Superior temporal gyrus (tissue), 1 donor: Measurements from ENCODE around the gene KDELR1.
"Not testable (repeated sequence)": the region's sequence is repeated elsewhere in the genome, so short reads cannot be mapped to it uniquely, and the experiment has no call there.

Experiments
- DNase-seq: peaks from one replicate; pipeline ENCODE4 v3.0.0-alpha.2; 2016; ENCODE audit errors: extremely low spot score

KDELR1 gene

GRCh38 chr19:48397263-48398101, 6.1 kb upstream of the KDELR1 start:
- no peak for DNase-seq

DNA sequence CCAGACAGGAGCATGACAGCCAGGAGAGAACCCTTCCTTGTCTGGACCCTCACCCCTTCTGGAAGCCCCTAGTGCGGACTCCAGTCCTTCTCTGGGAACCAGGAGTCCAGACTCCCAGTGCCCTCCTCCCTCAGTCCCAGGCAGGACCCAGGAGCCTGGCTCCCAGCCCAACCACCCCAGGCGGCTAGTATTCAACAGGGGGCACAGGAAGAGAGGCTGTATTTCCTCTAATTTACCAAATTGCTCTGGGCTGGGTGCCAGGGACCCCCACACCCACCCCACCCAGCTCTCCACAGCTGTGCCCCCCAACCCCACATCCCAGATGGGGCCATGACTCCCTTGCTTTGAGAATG, 5.4 kb upstream of the KDELR1 start:
- no peak for DNase-seq

GRCh38 chr19:48396016-48396823, 4.9 kb upstream of the KDELR1 start:
- DNase-seq = no peak

- no peak for DNase-seq
Measured at GRCh38 chr19:48395499-48395898, 4.1 kb upstream of the KDELR1 start.

GRCh38 chr19:48395170-48395455, 3.8 kb upstream of the KDELR1 start:
- no peak for DNase-seq

DNA sequence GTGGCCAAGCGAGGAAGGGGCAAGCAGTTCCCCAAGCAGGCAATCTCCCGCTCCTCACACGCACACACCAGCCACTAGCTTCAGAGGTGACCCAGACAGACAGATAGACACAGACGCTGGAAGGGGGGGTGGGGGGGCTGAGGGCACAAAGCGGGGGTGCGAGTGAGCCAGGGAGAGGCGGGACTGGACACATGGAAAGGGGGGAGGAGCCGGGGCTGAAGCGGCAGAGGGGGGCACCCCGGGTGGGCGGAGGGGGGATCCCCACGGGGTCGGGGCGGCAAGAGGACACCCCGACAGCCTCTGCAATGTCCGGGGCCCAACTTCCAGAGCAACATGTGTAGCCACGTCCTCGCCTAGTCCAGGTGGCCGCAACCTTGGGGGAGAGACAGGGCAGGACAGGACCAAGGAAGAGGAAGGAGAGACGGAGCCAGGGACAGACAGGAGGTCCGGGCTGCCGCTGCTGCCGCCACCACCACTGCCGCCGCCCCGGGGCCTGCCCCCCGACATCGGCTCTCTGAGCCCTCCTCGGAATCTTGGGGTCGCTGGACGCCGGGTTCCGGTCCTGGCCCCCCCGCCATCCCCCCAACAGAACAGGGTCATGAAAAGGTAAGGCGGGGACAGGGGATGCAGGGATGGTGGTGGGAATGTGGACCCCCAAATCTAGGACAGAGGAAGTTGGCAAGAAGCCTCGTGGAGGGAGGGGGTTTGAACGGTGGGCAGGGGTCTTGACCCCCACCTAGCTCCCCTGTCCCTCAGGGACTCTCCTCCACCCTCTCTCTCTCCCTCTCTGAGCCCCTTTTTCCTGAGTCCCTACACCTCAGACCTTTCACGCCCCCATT, 3.2 kb upstream of the KDELR1 start:
- no peak for DNase-seq

- no peak for DNase-seq
Measured at GRCh38 chr19:48393559-48394330, 2.4 kb upstream of the KDELR1 start, which contains the start of gene GRIN2D. TSS of gene GRIN2D (plus strand) at chr19:48393668. CDS start at chr19:48398393, 4,725 bp downstream.

DNA sequence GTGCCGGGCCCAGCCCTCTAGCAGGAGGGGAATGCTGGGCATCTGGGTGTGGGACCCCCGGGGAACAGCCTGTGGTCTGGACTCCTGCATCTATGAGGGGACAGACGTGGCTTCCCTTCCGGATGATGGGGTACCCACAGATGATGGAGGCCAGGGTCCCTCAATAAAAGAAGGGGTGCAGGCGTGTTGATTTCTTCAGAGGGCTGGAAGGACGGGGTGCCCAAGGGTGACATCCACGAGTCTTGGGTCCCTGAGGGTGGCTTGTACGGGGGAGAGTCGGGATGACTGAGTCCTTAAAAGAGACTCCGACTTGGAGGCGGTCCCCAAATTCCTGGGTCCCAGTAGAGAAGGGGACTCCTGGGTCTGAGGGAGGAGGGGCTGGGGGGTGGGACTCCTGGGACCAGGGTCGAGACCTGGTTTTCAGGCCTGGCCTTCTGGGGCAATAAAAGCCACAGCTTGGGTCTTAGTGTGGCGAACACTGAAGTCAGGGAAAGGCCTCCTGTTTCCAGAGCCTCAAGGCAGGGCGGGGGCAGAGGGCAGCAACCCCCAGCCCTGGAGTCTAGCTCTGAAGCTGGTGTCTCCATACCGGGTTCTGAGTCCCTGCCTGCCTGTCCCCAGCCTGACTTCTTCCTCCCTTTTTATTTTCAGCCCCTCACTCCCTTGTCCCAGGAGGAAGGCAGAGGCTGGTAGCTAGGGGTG, 1.7 kb upstream of the KDELR1 start:
- no peak for DNase-seq

GRCh38 chr19:48392006-48392344, 624 bp upstream of the KDELR1 start:
- DNase-seq = not testable (repeated sequence)

GRCh38 chr19:48390188-48391099, 907 bp downstream of the KDELR1 start:
- peak; percentile 49 for DNase-seq

- DNase-seq = no peak
Measured at GRCh38 chr19:48386981-48387380, 4.4 kb downstream of the KDELR1 start.

DNA sequence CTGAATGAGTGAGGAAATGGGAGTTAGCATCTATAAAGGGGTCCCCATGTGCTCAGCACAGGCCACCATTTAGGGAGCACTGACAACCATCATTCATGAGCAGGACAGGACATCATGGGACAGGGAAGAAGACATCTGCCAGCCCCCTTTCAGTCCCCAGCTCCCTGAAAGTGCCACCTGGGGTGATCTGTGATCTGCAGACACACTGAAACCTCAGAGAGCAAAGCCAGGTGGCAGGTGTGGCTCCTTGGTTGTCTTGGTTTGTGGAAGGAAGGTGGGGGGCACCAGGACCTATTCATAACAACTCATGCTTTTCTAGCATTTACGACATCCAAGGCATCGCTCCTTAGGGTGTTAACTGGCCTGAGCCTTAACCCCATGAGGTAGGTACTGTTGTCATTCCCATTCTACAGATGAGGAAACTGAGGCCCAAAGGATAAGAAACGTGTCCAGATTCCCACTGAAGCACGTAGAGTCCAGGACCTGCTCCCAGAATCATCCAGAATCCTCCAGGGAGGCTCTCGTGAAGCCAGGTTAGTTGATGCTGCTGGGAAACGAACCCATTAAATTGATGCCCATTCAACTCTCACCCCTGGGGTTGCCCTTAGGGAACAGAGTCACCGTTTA, 5.8 kb downstream of the KDELR1 start:
- no peak for DNase-seq

- DNase-seq = no peak
Measured at GRCh38 chr19:48382286-48382685, 9.1 kb downstream of the KDELR1 start.

DNA sequence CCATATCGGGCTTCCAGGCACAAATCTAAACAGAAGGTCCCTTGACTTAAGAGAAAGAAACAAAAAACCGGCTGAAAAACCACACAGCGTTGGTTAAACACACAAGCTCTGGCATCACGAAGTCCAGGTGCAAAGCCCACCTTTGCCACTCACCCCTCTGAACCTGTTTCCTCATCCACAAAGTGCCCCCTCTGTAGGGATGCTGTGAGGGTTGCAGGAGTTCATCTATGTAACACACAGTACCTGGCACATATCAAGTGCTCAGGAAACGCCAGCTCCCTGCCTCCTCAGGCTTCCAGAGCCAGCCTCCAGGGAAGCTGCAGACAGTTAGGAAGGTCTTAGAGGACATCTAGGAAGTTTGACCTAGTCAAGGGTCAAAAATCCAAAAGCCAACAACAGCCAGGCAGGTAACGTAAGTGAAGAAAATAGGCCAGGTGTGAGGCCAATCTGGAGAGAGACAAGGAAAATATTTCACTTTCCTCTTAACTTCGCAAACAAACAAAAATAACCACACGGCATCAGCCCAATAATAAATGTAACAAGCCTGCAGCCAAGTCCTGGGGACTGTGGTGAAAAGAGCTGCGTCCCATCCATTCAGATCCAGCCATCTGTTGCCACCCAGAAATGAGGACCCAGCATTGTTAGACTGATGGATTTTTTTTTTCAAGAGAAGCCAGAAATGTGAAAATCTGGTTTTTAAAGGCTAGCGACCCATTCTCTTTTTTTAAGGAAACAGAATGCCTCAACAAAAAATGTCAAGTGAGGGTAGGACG, 10.0 kb downstream of the KDELR1 start:
- no peak for DNase-seq

- no peak for DNase-seq
Measured at GRCh38 chr19:48379058-48379457, 12.3 kb downstream of the KDELR1 start.

GRCh38 chr19:48378194-48378570, 13.2 kb downstream of the KDELR1 start:
- no peak for DNase-seq

DNA sequence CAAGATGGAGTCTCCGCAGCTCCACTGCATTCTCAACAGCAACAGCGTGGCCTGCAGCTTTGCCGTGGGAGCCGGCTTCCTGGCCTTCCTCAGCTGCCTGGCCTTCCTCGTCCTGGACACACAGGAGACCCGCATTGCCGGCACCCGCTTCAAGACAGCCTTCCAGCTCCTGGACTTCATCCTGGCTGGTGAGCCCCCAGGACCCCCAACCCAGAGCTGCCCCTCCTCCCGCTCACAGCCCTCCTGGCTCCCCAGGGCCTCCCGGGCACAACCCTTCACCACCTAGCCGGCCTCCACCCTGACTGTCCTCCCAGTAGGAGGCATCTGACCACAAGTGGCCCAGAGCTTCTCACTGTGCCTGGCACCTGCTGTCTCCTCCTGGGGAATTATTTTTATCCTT, 17.8 kb downstream of the KDELR1 start:
- DNase-seq = no peak

GRCh38 chr19:48372904-48373303, 18.4 kb downstream of the KDELR1 start:
- peak; percentile 21 for DNase-seq

DNA sequence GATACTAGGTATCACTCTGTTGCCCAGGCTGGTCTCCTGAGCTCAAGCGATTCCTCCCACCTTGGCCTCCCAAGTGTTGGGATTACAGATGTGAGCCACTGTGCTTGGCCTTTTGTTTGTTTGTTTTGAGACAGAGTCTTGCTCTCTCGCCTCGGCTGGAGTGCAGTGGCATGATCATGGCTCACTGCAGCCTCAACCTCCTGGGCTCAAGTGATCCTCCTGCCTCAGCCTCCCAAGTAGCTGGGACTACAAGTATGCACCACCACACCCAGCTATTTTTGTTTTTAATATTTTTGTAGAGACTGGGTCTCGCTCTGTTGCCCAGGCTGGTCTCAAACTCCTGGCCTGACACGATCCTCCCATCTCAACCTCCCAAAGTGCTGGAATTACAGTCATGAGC, 19.6 kb downstream of the KDELR1 start:
- DNase-seq = not testable (repeated sequence)
